HG03045 (cell line): ENCODE measurements around the gene DCUN1D2.
"Not testable (repeated sequence)": the region's sequence is repeated elsewhere in the genome, so short reads cannot be mapped to it uniquely, and the experiment has no call there.

ENCODE experiments used
- ATAC-seq: cut with Tn5 transposase; IDR thresholded peaks from one replicate; pipeline ENCODE4 v1.9.1; 2021; ENCODE audit warnings: mild to moderate bottlenecking, moderate library complexity; ENCODE audit not compliant: unreplicated experiment

DCUN1D2 gene

DNA sequence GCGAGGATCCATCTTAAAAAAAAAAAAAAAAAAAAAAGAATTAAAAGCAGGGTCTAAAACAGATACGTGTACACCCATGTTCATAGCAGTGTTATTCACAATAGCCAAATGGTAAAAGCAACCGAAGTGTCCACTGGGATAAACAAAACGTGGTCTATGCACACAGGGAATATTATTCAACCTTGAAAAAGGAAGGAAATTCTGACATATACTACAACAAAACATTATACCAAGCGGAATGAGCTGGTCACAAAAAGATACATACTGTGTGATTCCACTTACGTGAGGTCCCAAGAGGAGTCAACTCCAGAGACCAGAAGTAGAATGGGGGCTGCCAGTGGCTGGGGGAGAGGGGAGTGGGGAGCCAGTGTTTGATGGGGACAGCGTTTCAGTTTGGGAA, 22.5 kb downstream of the DCUN1D2 start:
- no peak for ATAC-seq

DNA sequence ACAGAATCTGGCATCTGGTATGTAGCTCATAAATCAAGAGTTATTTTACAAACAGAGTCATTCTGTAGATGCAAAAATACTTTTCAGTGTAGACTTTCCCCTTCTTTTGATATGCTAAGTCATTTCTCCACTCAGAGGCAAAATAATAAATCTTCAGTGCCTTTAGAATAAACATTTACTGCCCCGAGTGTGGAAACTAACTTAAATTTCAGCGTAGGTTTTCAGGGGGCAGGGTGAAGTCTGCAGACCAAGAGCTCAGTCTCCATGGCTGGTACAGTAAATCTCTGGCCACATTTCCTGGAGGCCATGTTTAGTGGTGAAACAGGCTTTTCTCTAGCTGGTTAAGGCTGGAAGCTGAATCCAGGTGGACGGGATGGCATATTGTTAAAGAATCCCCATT, 24.1 kb downstream of the DCUN1D2 start:
- ATAC-seq: no peak

DNA sequence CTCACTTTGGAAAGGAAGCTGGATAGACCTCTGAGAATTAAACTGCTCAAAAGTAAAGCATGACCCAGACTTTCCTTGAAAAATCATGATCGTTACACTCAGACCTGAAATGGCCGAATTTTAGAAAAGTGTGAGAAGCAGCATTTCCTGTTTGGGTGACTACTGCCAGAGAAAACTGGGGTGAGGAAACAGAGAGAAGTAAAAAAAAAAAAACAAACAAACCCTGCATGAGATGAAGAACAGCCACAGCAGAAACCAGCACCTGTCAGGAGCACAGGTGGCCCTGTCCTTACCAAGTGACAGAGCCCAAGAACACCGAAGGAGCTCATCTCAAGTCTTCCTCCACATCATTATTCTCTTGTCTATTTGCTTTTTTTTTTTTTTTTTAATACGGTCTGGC, 25.2 kb downstream of the DCUN1D2 start:
- no peak for ATAC-seq

DNA sequence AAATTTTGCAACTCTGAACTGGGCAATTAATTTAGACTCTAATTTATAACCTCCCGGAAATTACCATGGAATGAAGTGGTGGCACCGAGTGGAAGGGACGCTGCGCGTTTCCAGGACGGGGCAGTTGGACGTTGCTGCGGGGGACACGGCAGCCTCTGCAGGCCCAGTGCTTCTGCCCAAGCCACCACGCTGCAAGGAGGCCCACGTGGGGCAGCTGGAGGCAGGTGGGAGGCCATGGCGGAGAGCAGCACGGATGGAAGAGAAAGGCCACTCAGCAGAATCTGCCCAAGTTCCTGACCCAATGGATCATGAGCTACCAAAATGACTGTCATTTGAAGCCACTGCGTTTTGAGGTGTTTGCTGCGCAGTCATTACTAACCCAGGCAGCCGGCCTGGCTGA, 26.0 kb downstream of the DCUN1D2 start:
- no peak for ATAC-seq

DNA sequence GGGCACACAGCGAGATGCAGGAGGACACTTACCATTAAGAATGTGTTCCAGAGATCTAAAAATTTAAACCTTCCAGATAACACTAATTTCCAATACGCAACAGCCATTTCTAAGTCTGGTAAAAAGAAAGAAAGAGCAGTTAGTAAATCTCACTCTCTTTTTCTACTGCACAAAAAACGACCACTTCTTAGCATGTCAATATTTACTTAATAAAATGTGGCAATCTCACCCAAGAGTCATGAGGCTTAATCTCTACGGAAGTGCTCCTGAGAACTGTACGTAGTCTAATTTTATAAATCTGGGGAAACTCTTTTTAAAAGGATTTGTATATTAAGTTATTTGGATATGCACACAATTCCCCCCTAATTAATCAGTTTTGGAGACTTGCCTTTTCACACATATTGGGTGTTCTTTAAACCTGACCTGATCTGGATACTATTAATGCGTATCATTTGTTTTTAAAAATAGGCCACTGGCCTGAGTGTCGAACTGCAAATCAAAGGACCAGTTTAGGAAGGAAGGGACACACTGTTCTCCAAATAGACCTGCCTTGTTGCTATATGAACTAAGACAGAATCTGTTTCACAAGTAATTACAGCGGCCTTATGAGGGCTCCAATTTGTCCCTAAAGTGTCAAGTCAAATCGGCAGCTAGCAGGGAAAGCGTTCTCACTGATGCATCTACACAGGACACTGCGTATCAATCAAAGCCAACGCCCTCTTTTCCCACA, 29.3 kb downstream of the DCUN1D2 start:
- no peak for ATAC-seq

DNA sequence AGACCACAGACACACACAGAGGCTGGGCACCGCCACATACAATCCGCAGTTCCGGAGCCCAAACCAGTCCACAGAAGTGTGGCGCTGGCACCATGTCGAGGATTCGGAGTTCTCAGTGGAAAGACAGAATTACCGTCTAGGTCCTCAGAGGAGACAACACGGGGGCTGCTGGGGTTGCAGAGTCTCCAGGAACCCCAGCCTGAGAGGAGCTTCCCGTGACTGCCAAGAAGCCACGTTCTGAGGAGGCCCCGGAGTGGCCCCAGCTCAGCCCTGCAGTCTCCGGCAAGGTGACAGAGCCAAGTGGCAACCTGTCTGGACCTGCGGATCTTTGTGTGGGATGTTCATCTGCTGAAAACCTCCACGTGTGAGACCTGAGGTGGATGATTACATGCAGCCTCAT, 29.9 kb downstream of the DCUN1D2 start:
- no peak for ATAC-seq

DNA sequence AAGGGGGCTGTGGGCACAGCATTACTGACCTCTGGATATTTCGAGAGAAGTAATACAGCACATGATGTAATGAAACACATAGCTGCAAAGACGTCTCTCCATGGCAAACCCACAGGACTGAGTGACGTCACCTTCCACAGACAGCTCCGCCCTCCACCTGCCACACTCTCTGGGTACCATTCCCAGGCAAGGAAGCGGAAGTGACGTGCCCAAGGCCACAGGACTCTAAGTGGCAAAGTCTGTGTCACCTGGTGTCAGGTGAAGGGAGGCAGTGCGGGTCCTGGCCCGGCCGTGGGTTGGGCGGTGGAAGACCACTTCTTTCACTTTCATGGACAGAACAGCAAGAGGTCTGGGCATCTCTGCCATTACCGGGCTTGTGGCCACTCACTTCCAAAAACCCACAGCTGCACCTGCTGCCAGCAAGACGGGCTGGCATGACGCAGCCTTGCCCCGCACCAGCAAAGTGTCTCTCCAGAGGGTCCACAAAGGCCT, 30.4 kb downstream of the DCUN1D2 start:
- ATAC-seq: no peak

DNA sequence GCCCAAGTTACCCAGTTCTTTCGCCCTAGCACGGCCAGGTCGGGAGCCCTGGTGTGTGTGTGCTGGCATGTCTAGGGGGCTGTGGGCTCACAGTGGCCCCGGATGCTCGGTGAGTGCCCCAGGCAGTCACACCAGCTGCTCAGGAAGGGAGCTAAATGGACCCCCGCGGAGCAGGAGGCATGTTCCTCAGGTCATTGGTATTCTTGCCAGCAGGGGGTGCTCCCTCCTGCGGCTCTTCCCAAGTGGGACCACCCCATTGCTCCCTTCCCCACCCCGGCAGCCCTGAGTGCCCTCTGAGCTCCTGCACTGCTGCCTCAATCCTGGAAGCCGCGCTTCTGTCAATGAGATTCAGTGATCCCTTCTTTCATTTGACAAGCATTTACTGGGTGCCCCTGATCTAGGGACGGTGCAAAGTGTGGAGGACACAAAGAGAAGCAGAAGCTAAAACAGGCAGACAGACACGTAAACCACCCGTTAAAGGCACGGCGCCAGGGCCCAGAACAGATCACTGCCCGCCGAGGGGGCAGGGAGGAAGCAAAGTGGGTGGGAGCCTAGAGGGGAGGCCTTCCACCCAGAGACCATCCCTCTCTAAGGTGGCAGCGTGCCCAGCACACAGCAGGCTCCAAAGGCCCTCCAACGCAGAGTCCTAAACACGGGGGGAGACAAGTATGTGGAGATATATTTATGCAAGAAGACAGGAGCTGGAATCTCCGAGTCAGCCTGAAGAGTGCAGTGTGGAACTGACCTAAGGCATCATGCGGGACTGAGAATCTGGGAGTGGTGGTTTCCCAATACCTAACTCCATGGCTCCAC, 32.1 kb downstream of the DCUN1D2 start:
- no peak for ATAC-seq

DNA sequence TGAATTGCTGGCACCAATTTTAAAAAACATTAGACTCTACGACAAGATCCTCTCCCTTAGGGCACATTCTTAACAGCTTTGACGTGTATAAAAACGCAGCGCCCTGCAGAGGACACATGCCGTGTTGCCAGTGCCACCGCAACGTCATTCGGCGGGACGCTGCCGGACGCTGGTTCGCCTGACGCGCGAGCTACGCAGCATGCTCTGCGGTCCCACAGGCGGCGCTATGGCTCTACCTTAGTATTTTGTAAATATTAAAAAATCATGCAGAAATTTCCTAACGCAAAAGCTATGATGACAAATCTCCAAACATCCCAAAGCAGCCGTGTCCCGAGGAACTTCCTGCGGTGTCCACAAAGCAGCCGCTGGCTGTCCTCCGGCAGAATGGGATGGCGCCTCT, 33.0 kb downstream of the DCUN1D2 start:
- no peak for ATAC-seq

DNA sequence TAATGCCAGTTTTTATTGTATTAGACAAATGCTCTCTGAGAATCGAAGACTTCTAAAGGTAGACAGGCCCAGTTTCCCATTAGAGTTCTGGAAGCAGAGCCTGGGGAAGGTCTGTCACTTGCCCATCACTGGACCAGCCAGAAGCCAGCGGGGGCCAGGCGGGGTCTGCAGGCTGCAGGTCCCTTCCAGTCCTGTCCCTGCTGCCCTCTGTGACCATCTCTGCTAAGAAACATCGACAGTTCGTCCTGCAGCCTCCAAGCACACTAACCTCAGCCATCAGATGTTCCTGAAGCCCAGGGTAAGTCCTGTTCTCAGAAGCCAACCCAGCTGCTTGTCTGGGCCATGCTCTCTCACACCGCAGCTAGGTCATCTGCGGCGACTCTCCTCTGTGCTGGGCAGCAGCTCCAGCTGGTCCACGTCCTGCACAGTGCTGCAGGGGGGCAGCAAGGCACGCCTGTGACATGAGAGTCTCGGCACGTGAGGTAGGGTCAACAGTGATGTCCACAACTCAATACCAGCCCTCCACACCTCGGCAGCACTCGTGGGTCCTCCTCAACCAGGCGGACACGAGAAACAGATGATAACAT, 34.3 kb downstream of the DCUN1D2 start:
- ATAC-seq: no peak

DNA sequence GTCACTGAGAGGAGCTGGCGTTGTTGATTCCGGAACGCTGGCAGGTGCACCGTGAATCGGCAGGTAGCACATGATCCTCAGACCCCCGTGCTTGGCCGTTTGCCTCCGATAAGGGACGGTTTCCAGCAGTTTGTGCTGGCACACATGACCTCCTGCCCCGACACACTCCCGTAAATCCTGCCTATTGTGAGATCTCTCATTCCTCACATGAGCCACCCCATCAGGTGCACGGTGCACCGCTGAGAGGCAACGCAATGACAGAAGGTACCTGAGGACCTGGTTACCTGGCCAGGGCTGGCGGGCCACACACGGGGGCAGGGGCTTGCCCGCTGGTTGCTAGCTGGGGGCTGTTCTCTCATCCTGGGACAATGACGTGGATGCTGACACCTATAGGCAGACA, 35.1 kb downstream of the DCUN1D2 start:
- no peak for ATAC-seq

DNA sequence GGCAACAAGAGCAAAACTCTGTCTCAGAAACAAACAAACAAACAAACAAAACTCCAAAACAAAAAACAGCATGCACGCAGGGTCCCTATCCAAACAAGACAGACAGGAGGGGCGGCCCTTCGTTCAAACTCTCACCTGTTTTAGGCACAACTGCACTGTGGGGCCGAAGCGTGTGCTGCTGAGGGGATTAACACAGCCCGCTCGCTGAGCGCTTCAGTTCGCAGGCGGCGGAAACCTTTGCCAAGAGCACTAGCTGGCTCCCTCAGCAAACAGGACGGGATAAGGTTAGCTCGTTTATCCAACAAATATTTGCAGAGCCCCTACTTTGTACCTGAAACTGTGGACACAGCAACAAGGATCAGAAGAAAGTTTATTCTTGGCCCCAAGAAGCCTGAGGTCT, 35.6 kb downstream of the DCUN1D2 start:
- ATAC-seq: no peak

- ATAC-seq: no peak
These were observed 37.3 kb downstream of the DCUN1D2 start, which contains the start of gene ADPRHL1 for GRCh38 chr13:113452942-113453901. ADPRHL1 (minus strand) TSS chr13:113453488; CDS start chr13:113453437, 51 bp downstream.

DNA sequence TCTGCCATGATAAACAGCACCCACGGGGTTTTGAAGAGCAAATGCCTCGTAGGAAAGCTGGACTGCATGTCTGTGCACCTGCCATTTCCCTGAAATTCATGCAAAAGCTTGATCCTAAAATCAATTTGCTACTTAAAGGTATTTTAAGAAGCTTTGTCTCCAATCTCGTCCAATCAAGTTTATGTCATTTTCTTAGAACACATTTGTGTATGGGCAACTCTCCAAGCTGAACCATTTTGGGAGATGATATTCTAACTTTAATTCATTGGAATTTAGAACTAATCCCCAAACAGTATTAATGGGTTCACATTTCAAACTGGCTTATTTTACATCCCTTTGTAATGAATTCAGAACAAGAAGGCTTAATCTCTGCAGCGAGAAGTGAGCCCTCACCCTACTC, 38.0 kb downstream of the DCUN1D2 start:
- ATAC-seq: no peak

GRCh38 chr13:113451951-113452421, 38.5 kb downstream of the DCUN1D2 start:
- no peak for ATAC-seq

DNA sequence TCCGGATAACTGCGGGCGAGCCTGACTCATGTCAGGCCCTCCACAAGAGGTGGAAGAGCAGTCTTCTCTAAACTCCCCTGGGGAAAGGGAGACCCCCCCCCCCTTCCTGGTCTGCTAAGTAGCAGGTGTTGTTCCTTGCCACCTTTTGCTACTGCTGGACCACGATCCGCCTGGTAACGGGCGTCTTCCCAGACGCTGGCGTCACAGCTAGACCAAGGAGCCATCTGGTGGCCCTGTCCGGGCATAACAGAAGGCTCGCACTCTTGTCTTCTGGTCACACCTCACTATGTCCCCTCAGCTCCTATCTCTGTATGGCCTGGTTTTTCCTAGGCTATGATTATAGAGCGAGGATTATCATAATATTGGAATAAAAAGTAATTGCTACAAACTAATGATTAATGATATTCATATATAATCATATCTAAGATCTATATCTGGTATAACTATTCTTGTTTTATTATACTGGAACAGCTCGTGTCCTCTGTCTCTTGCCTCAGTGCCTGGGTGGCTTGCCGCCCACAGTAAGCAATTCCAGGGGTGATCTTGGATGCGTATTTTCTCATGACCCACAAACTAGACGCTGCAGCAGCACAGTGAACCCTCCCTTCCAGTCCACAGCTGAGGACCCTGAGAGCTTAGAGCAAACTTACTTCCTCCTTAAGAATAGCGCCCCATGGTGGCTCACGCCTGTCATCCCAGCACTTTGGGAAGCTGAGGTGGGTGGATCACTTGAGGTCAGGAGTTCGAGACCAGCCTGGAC, 39.5 kb downstream of the DCUN1D2 start:
- ATAC-seq: not testable (repeated sequence)

DNA sequence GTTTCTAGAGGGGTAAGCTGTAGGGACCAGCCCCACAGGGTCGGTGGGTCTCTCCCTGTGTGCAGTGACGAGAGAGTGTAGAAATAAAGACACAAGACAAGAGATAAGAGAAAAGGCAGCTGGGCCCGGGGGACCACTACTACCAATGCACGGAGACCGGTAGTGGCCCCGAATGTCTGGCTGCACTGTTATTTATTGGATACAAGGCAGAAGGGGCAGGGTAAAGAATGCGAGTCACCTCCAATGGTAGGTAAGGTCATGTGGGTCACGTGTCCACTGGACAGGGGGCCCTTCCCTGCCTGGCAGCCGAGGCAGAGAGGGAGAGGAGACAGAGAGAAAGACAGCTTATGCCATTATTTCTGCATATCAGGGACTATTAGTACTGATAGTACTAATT, 40.2 kb downstream of the DCUN1D2 start:
- ATAC-seq: not testable (repeated sequence)

GRCh38 chr13:113449693-113450347, 40.7 kb downstream of the DCUN1D2 start:
- ATAC-seq: no peak
